GM12872 (cell line): ENCODE measurements around the gene PLXNB3.

ENCODE experiments used
- CTCF ChIP-seq: IDR thresholded peaks from 3 replicates; pipeline ENCODE4 v1.5.1; 2011; ENCODE audit warnings: low read depth, mild to moderate bottlenecking, low read length, moderate library complexity; ENCODE audit not compliant: insufficient read depth

PLXNB3 gene

DNA sequence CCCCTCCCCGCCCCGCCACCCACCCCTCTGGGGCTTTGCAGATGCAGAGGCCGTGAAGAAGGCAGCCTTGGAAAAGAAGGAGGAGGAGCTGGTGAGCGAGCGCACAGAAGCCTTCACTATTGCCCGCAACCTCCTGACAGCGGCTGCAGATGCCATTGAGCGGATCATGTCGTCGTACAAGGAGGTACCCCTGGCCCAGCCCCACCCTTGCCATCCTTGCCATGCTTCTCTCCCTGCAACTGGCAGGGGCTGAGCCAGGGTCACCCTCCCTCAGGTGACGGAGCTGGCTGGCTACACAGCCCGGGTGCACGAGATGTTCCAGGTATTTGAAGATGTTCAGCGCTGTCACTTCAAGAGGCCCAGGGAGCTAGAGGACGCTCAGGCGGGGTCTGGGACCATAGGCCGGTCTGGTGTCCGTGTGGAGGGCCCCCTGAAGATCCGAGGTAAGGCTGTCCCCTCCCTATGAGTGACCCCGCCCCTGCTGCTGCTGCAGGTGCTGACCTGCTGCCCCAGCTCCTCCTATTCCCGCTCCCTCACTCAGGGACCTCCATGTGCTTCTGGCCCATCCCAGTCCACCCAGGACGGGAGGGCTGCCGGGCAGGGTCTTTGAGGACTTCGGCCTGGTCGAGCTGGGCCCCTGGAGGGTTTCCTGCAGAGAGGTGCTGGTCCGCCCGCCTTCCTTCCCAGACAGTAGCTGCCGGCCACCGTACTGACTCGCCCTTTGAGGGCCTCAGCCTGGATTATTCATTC, 27.8 kb upstream of the PLXNB3 start:
- TF ChIP-seq CTCF = no peak

- no peak for TF ChIP-seq CTCF
Observed at GRCh38 chrX:153736871-153737441, 27.1 kb upstream of the PLXNB3 start.

DNA sequence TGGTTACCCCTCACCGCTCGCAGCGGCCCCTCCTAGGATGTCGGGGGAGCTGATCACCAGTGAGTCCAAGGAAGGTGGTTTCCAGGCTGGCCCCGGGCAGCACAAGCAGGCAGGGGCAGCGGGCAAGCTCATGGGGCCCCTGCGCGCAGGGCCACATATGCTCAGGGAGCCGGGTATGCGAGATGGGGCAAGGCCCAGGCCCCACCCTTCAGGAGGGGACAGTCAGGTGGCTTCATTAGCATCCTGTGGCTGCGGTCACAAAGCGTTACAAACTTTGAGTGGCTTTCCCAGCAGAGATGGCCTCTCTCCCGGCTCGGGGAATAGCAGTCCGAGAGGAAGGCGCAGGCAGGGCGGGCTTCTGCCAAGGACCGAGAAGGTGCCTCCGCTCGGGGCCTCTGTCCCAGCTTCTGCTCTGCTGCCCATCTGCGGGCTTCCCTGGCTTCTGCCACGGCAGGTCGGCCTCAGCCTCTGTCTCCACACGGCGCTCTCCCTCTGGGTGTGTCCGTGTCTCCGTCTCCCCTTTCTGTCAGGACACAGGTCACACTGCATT, 25.9 kb upstream of the PLXNB3 start:
- no peak for TF ChIP-seq CTCF

- no peak for TF ChIP-seq CTCF
Observed at GRCh38 chrX:153739754-153740486, 24.1 kb upstream of the PLXNB3 start.

GRCh38 chrX:153740631-153741222, 23.3 kb upstream of the PLXNB3 start:
- TF ChIP-seq CTCF = no peak

DNA sequence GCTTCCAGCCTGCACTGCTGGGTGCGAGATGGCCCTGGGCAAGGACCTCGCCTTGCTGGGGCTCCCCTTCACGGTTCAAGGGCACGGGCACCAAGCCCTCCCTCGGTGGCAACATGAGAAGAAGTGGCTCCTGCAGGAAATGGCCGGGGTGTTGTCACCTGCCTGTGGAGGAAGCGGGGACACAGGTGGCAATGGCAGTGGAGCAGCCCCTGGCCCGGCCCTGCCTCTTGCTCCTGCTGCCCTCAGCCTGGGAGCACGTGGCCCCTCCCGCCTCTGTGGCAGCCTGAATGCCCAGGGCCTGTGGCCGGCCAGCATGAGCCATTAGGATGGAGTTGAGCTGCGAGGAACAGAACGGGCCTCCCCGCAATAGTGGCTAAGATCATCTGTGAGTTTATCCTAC, 22.6 kb upstream of the PLXNB3 start:
- no peak for TF ChIP-seq CTCF

GRCh38 chrX:153744210-153745066, 19.6 kb upstream of the PLXNB3 start:
- no peak for TF ChIP-seq CTCF
